ENCODE results near the gene TCF7L1. TPM values are rescaled to one million over a fixed set of nuclear protein-coding genes. Genes with fewer than 3 reads are reported as not detected.

The TCF7L1 gene
- total and polyA plus RNA-seq, 2 of the 13 experiments (the other 11 are each of a cell fraction or from before 2014, with no cell fraction given), result 0.04 to 0.15 TPM

GRCh38 chr2:85175369-85176299, 42.4 kb downstream of the TCF7L1 start (continued):
- TF ChIP-seq ZNF318 (CRISPR knock-in tag; IDR thresholded peaks at IDR 0.05) (no peak), AGO1 (IDR thresholded peaks at IDR 0.05; ENCODE audit: low read depth, low read length, poor library complexity, severe bottlenecking) (no peak), ZNF160 (CRISPR knock-in tag; IDR thresholded peaks at IDR 0.05) (0 out of 2 replicates have a peak, but pooled peaks have one; percentile 32), U2AF1 (optimal IDR thresholded peaks at IDR 0.05; ENCODE audit: low read depth, low read length) (no peak), MTERF4 (CRISPR knock-in tag; IDR thresholded peaks at IDR 0.05) (no peak), MLX (CRISPR knock-in tag; IDR thresholded peaks at IDR 0.05) (peak; percentile 79; the same call in 1 of the 2 replicates), ZNF510 (CRISPR knock-in tag; IDR thresholded peaks at IDR 0.05; ENCODE audit: low read depth) (no peak), ZNF451 (CRISPR knock-in tag; IDR thresholded peaks at IDR 0.05) (no peak), ZNF552 (CRISPR knock-in tag; IDR thresholded peaks at IDR 0.05; ENCODE audit: borderline replicate concordance) (no peak), USF2 (IDR thresholded peaks at IDR 0.05; ENCODE audit: low read depth, low read length) (no peak), USF2 (CRISPR knock-in tag; IDR thresholded peaks at IDR 0.05; ENCODE audit: borderline replicate concordance) (no peak), ZSCAN31 (CRISPR knock-in tag; IDR thresholded peaks at IDR 0.05; ENCODE audit: low read depth) (0 out of 2 replicates have a peak, but pooled peaks have one; percentile 22), FOXK1 (CRISPR knock-in tag; IDR thresholded peaks at IDR 0.05; ENCODE audit: borderline replicate concordance, low read depth) (0 out of 2 replicates have a peak, but pooled peaks have one; percentile 25), PBX2 (CRISPR knock-in tag; IDR thresholded peaks at IDR 0.05) (no peak)

Measured in HepG2 (cell line).